ENCODE results near the gene KLK14. TPM values are rescaled to one million over a fixed set of nuclear protein-coding genes. Genes with fewer than 3 reads are reported as not detected.
A peak's percentile ranks its signal among the peaks of the same experiment; 100 is the strongest.

The KLK14 gene
- polyA plus RNA-seq, 3 donors = 0.22 to 0.51 (median 0.23) TPM

GRCh38 chr19:51065221-51065960, 17.3 kb downstream of the KLK14 start:
- peak in 2 of 11 donors; percentile 7 to 11 for DNase-seq (ENCODE audit: extremely low read depth in 1 of 11, low read depth in 9 of 11, low spot score in 4 of 11)

- peak in 4 of 11 donors; percentile 9 to 22 (median 16) for DNase-seq (ENCODE audit: extremely low read depth in 1 of 11, low read depth in 9 of 11, low spot score in 4 of 11)
Measured at GRCh38 chr19:51064534-51065220, 18.0 kb downstream of the KLK14 start, which contains the start of gene KLK13. Gene KLK13, minus strand, starts transcription at chr19:51065092. Its CDS starts 25 bp downstream, at chr19:51065067.

DNA sequence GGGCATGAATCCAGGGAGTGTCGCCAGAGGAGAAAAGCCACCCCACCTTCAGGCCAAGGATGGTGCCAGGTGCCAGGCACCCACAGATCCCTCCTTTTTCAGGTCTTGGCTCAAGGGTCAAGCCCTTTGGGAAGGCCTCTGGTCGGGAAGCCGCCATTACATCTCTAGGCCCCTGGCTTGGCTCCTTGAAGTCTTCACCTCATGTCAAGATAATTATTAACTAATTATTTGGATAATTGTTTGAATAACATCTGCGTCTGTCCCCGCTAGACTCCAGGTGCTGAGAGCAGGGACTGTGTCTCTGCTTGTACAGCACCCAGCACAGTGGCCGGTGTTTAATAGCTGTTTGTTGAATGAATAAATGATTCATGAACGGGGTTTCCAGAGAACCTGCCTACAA, 19.0 kb downstream of the KLK14 start:
- no peak for DNase-seq (ENCODE audit: extremely low read depth in 1 of 11, low read depth in 9 of 11, low spot score in 4 of 11)

DNA sequence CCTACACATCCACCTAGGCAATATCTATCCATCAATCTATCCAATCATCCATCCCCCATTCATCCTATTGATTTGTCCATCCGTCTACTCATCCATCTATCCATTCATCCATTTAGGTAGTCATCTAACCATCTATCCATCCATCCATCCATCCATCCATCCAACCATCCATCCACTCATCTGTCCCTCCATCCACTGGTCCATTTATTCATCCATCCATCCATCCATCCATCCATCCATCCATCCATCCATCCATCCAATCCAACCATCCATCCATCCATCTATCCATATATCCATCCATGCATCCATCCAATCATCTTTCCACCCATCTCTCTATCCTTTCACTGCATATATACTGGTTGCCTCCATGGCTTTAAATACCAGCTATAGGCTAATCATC, 21.7 kb downstream of the KLK14 start:
- DNase-seq (ENCODE audit: extremely low read depth in 1 of 11, low read depth in 9 of 11, low spot score in 4 of 11) = no peak

GRCh38 chr19:51060336-51060735, 22.4 kb downstream of the KLK14 start:
- DNase-seq (ENCODE audit: extremely low read depth in 1 of 11, low read depth in 9 of 11, low spot score in 4 of 11) = no peak

DNA sequence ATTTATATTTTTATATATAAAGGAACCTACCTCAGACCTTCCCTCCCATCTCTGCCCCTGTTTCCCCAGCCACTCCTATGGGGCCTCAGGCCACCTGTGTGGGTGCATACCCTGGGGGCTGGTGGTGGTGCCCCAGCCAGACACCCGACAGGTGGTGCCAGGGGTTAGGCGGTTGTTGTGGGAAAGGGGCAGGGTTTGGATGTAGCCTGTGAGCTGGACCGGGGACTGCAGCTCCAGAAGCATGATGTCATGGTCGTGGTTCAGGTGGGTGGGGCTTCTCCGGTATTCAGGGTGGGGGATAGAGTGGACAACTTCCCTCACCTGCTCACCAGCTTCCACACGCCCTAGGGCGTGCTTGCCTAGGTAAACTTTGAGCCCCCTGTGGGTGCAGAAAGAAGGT, 23.0 kb downstream of the KLK14 start:
- DNase-seq (ENCODE audit: extremely low read depth in 1 of 11, low read depth in 9 of 11, low spot score in 4 of 11) = no peak

DNA sequence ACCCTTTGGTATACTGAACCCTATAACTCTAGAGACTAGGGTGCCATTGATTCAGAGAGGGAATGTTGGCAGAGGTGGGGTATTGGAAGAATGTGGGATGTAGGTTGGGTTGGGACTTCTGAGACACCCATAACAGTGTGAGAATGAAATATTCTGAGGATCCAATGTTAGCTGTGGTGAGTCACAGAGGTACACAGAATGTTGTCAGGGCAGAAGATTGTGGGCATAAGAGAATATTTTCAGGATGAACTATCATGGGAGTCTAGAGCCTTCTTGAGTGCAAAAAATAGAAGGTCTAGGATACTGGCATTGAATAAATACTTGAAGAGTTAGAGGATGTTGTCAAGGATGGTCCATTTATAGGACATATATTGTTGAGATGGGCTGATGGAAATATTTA, 26.8 kb downstream of the KLK14 start:
- no peak for DNase-seq (ENCODE audit: extremely low read depth in 1 of 11, low read depth in 9 of 11, low spot score in 4 of 11)

- DNase-seq (ENCODE audit: extremely low read depth in 1 of 11, low read depth in 9 of 11, low spot score in 4 of 11) = no peak
Measured at GRCh38 chr19:51047031-51047335, 35.7 kb downstream of the KLK14 start.

DNA sequence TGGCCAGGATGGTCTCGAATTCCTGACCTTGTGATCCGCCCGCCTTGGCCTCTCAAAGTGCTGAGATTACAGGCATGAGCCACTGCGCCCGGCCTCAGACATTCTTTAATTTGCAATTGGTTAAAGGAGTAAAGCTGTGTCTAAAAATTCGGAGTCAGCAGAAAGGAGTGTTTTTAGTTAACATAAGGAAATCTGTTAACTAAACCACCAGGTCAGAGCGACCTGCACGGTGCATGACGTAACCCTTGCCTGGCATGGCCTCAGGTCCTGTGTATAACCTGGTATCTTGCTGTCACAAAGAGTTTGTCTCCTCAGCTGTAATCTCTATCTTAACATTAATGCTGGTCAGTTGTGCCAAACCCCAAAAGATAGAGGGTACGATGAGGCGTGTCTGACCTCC, 38.4 kb downstream of the KLK14 start:
- DNase-seq (ENCODE audit: extremely low read depth in 1 of 11, low read depth in 9 of 11, low spot score in 4 of 11) = no peak

- no peak for DNase-seq (ENCODE audit: extremely low read depth in 1 of 11, low read depth in 9 of 11, low spot score in 4 of 11)
Measured at GRCh38 chr19:51043497-51043896, 39.2 kb downstream of the KLK14 start.

DNA sequence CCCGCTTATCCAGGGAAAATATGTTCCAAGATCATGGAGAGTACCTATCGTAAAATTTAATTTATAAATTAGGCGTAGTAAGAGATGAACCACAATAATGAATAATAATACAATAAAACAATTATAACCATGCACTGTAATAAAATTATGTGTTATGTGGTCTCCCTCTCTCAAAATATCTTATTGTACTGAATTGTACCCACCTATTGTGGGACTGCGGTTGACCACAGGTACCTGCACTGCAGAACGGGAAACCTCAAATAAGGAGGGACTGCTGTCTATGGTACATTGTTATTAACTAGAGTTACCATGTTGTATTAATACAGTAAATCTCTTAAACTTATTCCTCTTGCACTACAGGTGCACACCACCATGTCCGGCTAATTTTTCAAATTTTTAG, 42.5 kb downstream of the KLK14 start:
- no peak for DNase-seq (ENCODE audit: extremely low read depth in 1 of 11, low read depth in 9 of 11, low spot score in 4 of 11)

DNA sequence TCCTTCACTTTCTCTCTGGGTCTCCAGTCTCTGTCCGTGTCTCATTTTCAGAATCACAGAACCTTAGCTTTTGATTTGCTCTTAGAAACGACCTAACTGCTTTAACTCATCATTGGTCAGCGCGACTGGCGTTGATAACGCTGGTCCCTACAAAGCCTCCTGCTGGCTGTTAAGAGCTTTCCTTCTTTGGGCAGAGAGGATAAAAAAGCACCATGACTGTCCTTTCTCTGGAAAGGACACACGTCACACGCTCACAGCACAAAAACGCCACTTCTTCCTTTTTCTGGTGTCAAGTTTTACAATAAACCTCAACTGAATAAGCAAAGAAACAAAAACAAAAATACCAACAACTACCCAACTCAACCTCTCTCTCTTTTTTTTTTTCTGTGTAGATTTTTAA, 46.2 kb downstream of the KLK14 start:
- DNase-seq (ENCODE audit: extremely low read depth in 1 of 11, low read depth in 9 of 11, low spot score in 4 of 11) = no peak

- no peak for DNase-seq (ENCODE audit: extremely low read depth in 1 of 11, low read depth in 9 of 11, low spot score in 4 of 11)
Measured at GRCh38 chr19:51034704-51035103, 48.0 kb downstream of the KLK14 start, which contains the start of gene KLK12. Gene KLK12, minus strand, starts transcription at chr19:51035002. Its CDS starts 381 bp downstream, at chr19:51034621.

GRCh38 chr19:51031880-51032225, 50.8 kb downstream of the KLK14 start:
- no peak for DNase-seq (ENCODE audit: extremely low read depth in 1 of 11, low read depth in 9 of 11, low spot score in 4 of 11)

GRCh38 chr19:51031220-51031879, 51.3 kb downstream of the KLK14 start:
- no peak for DNase-seq (ENCODE audit: extremely low read depth in 1 of 11, low read depth in 9 of 11, low spot score in 4 of 11)

- no peak for DNase-seq (ENCODE audit: extremely low read depth in 1 of 11, low read depth in 9 of 11, low spot score in 4 of 11)
Measured at GRCh38 chr19:51030631-51031030, 52.1 kb downstream of the KLK14 start.

DNA sequence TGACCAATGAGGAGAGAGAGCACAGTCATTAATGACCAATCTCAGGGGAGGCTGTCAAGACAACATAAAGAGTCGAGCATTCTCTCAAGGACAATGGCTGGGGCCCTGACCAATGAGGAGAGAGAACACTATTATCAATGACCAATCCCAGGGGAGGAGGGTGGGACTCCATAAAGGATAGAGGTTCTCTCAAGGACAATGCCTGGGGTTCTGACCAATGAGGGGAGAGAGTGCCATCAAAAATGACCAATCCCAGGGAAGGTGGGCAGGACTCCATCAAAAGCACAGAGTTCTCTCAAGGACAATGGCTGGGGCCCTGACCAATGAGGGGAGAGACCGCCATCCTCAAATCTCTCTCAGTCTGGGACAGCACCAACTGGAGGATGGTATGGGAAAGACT, 53.0 kb downstream of the KLK14 start:
- DNase-seq (ENCODE audit: extremely low read depth in 1 of 11, low read depth in 9 of 11, low spot score in 4 of 11) = no peak

Measured in renal cortex interstitium (tissue), 11 donors.